K562 (cell line): ENCODE measurements around the gene PRDM8. TPM values are rescaled to one million over a fixed set of nuclear protein-coding genes. Genes with fewer than 3 reads are reported as not detected.

Source experiments
- ATAC-seq: fragments of 200-7000 bp; cut with Tn5 transposase; 3 replicates; pipeline ENCODE4 v1.9.1; 2020; ENCODE audit warnings: moderate library complexity
- BruUV-seq: library from RNA; stranded (reverse); fragments of 400-500 nt; replicated peaks from 2 replicates; lab custom pipeline; 2021; lab: Mats Ljungman, UMichigan
- CTCF ChIA-PET: fragments of 300-600 bp; formaldehyde crosslinking; extraction: SDS; loops from one replicate; lab custom pipeline; 2021; ENCODE audit warnings: low intra/inter-chr PET ratio; lab: Yijun Ruan, JAX
- POLR2A ChIA-PET: fragments of 300-600, 350-650 bp; sonication (Branson Sonifier 250); formaldehyde crosslinking; extraction: SDS; loops from one replicate; lab custom pipeline; 2021; ENCODE audit warnings: antibody characterized with exemption, inconsistent platforms; lab: Yijun Ruan, JAX
- DNase-seq, 4 experiments: peaks; one replicate each; pipeline versions ENCODE4 v3.0.0 to v3.0.0-alpha.2; 2011 to 2018; ENCODE audit warnings: low spot score in 3 of 4, mixed read lengths in 3 of 4; ENCODE audit errors: extremely low read depth in 1 of 4
- FAIRE-seq: peaks from 2 replicates; lab custom pipeline; 2011; peaks lifted over from hg19 to GRCh38; lab: Jason Lieb, UNC
- H2AFZ ChIP-seq: 2 replicates; pipeline ENCODE4 v1.6.0; 2011; ENCODE audit warnings: low read depth, low read length, control low read depth, inconsistent platforms
- H3K27ac ChIP-seq: fragments of 200-600 bp; 3 replicates; pipeline ENCODE4 v1.8.0; 2011; ENCODE audit warnings: low read depth, mild to moderate bottlenecking, control low read depth, inconsistent platforms, low read length, moderate library complexity, mixed read lengths; ENCODE audit errors: extremely low read depth
- H3K27me3 ChIP-seq, 2 experiments: fragments of 300-600 bp in 1 of 2; 2 replicates in 1 of 2; 3 replicates in 1 of 2; pipeline versions ENCODE4 v1.6.0 to v1.8.0; 2011; ENCODE audit warnings: inconsistent platforms in 2 of 2, low read length in 2 of 2, mild to moderate bottlenecking in 1 of 2, mixed read lengths in 1 of 2, moderate library complexity in 1 of 2; ENCODE audit not compliant: control insufficient read depth in 2 of 2, insufficient read depth in 2 of 2
- H3K36me3 ChIP-seq: fragments of 300-600 bp; 3 replicates; pipeline ENCODE4 v1.8.0; 2011; ENCODE audit warnings: mild to moderate bottlenecking, low read length, inconsistent platforms; ENCODE audit not compliant: control insufficient read depth, insufficient read depth
- H3K4me1 ChIP-seq, 2 experiments: fragments of 200-600 bp in 1 of 2; replicated peaks in 1 of 2; 2 replicates in 1 of 2; 3 replicates in 1 of 2; pipeline versions ENCODE4 v1.5.1 to v1.8.0; 2011; ENCODE audit warnings: inconsistent platforms in 2 of 2, low read length in 2 of 2, mild to moderate bottlenecking in 1 of 2, mixed read lengths in 1 of 2, moderate library complexity in 1 of 2; ENCODE audit not compliant: control insufficient read depth in 2 of 2, insufficient read depth in 2 of 2
- H3K4me2 ChIP-seq: 2 replicates; pipeline ENCODE4 v1.6.1; 2011; ENCODE audit warnings: low read length, control low read depth, inconsistent platforms, mixed read lengths; ENCODE audit not compliant: insufficient read depth
- H3K4me3 ChIP-seq: fragments of 200-600 bp; sonication (generic), shearing (Covaris generic); 2 replicates; pipeline ENCODE4 v1.5.1; 2016; ENCODE audit warnings: control low read depth, inconsistent platforms
- H3K79me2 ChIP-seq: fragments of 200-600 bp; 3 replicates; pipeline ENCODE4 v1.8.0; 2011; ENCODE audit warnings: low read length, inconsistent platforms; ENCODE audit not compliant: control insufficient read depth, insufficient read depth
- H3K9ac ChIP-seq, 2 experiments: 2 replicates each; pipeline versions ENCODE4 v1.6.0 to v1.6.1; 2011; ENCODE audit warnings: low read depth in 2 of 2, low read length in 2 of 2, control low read depth in 1 of 2, inconsistent platforms in 1 of 2, mild to moderate bottlenecking in 1 of 2, mixed read lengths in 1 of 2; ENCODE audit not compliant: insufficient read depth in 1 of 2
- H3K9me1 ChIP-seq: one replicate; pipeline ENCODE4 v1.6.0; 2011; ENCODE audit warnings: inconsistent platforms, mild to moderate bottlenecking, low read length, moderate library complexity; ENCODE audit not compliant: control insufficient read depth, insufficient read depth
- H3K9me3 ChIP-seq: replicated peaks from 2 replicates; pipeline ENCODE4 v1.5.1; 2011; ENCODE audit warnings: low read depth, low read length, inconsistent platforms; ENCODE audit not compliant: control insufficient read depth, insufficient read depth
- H4K20me1 ChIP-seq: replicated peaks from 2 replicates; pipeline ENCODE4 v1.6.1; 2011; ENCODE audit warnings: low read length, inconsistent platforms, mixed read lengths; ENCODE audit not compliant: control insufficient read depth, insufficient read depth
- ARNT ChIP-seq, 2 experiments: fragments of 450-650 bp; IDR thresholded peaks; 2 replicates each; pipeline ENCODE4 v1.6.1; 2016; ENCODE audit warnings: mild to moderate bottlenecking in 1 of 2
- DPF2 ChIP-seq: fragments of 450-650 bp; IDR thresholded peaks from 2 replicates; pipeline ENCODE4 v1.6.1; 2016
- EP300 ChIP-seq: IDR thresholded peaks from 2 replicates; pipeline ENCODE4 v1.6.1; 2012; ENCODE audit warnings: low read length, improper control_type of control experiment
- EWSR1 ChIP-seq: fragments of 450-650 bp; IDR thresholded peaks from 2 replicates; pipeline ENCODE4 v1.6.1; 2018; ENCODE audit warnings: borderline replicate concordance, mild to moderate bottlenecking, low read depth, moderate library complexity; ENCODE audit not compliant: partially characterized antibody
- HDAC1 ChIP-seq, 2 experiments: fragments of 450-650 bp; IDR thresholded peaks; 2 replicates each; pipeline ENCODE4 v1.6.1; 2016 to 2017; ENCODE audit warnings: inconsistent platforms in 1 of 2, mild to moderate bottlenecking in 1 of 2, moderate library complexity in 1 of 2
- HNRNPH1 ChIP-seq: fragments of 200-400 bp; formaldehyde crosslinking; optimal IDR thresholded peaks from 2 replicates; pipeline ENCODE3; 2017; ENCODE audit warnings: low read depth, mild to moderate bottlenecking, low read length, moderate library complexity
- KLF13 ChIP-seq: fragments of 450-650 bp; IDR thresholded peaks from 2 replicates; pipeline ENCODE4 v1.6.1; 2016; ENCODE audit warnings: missing genetic modification characterization, low read depth, mild to moderate bottlenecking, missing compliant biosample characterization, moderate library complexity, borderline replicate concordance
- MBD2 ChIP-seq: sonication (generic); IDR thresholded peaks from 2 replicates; pipeline ENCODE4 v1.6.1; 2016; ENCODE audit warnings: low read depth, borderline replicate concordance
- MECOM ChIP-seq: fragments of 250-450 bp; sonication (Bioruptor Pico); IDR thresholded peaks from 2 replicates; pipeline ENCODE4 v1.8.0; 2022; ENCODE audit warnings: inconsistent platforms
- MTA1 ChIP-seq: fragments of 450-650 bp; IDR thresholded peaks from 2 replicates; pipeline ENCODE4 v1.6.1; 2017; ENCODE audit warnings: borderline replicate concordance
- NFE2 ChIP-seq: IDR thresholded peaks from 2 replicates; pipeline ENCODE4 v1.6.1; 2014; ENCODE audit warnings: antibody characterized with exemption, low read depth
- NFXL1 ChIP-seq: fragments of 450-650 bp; formaldehyde crosslinking; IDR thresholded peaks from 2 replicates; pipeline ENCODE4 v1.4.0; 2021; ENCODE audit warnings: mild to moderate bottlenecking
- PATZ1 ChIP-seq: fragments of 250-450 bp; sonication (Bioruptor Pico); IDR thresholded peaks from 2 replicates; pipeline ENCODE4 v1.5.0; 2020; ENCODE audit warnings: mild to moderate bottlenecking, borderline replicate concordance
- TAF9B ChIP-seq: fragments of 450-650 bp; IDR thresholded peaks from 2 replicates; pipeline ENCODE4 v1.6.1; 2018; ENCODE audit warnings: mild to moderate bottlenecking; ENCODE audit not compliant: partially characterized antibody
- TBL1XR1 ChIP-seq, 2 experiments: IDR thresholded peaks; 2 replicates each; pipeline ENCODE4 v1.6.1; 2012; ENCODE audit warnings: improper control_type of control experiment in 2 of 2, low read length in 2 of 2, mild to moderate bottlenecking in 1 of 2
- XRCC3 ChIP-seq: fragments of 450-650 bp; IDR thresholded peaks from 2 replicates; pipeline ENCODE4 v1.6.1; 2017; ENCODE audit warnings: mild to moderate bottlenecking, moderate library complexity
- ZBED1 ChIP-seq: IDR thresholded peaks from 2 replicates; pipeline ENCODE4 v1.6.1; 2014
- ZFP36 ChIP-seq: fragments of 150-350 bp; IDR thresholded peaks from 2 replicates; pipeline ENCODE4 v1.6.1; 2018; ENCODE audit warnings: low read length, low read depth; ENCODE audit not compliant: partially characterized antibody
- ZNF217 ChIP-seq: sonication (generic); formaldehyde crosslinking; IDR thresholded peaks from 2 replicates; pipeline ENCODE4 v1.8.0; 2022; ENCODE audit warnings: mild to moderate bottlenecking, missing genetic modification reagents
- WGBS: fragments of 100-300 bp; shearing (Covaris generic); methylation state at CpG from one replicate; pipeline ENCODE4 v1.1.6; 2016; ENCODE audit warnings: low coverage, mixed read lengths; ENCODE audit not compliant: insufficient coverage; ENCODE audit errors: missing lambda C conversion rate; 5-methylcytosine and 5-hydroxymethylcytosine counted together
- in situ Hi-C: fragments of 300-500 bp; cut with MboI; formaldehyde crosslinking; loops from 4 replicates; pipeline ENCODE4 v1.15.0; 2018; ENCODE audit warnings: inconsistent platforms, mixed read lengths
- intact Hi-C: fragments of 100-400 bp; cut with micrococcal nuclease; formaldehyde crosslinking; loops from 2 replicates; pipeline ENCODE4 v1.14.2; 2022
- polyA plus RNA-seq, 8 experiments: library from polyadenylated mRNA; depleted of rRNA in 4 of 8; stranded (reverse) in 5 of 8; unstranded in 3 of 8; fragments of >200 nt; fragmentation: Nextera tagmentation in 2 of 8; fragmentation: Illumina TruSeq in 1 of 8; extraction: Ambion mirVana in 2 of 8; extraction: Trizol in 1 of 8; gene quantifications; 2 replicates each; pipeline versions ENCODE4 v1.2.1 to v1.2.3, GENCODE V29; 2011 to 2014; ENCODE audit warnings: inconsistent platforms in 1 of 8, missing spikeins in 1 of 8
- total RNA-seq, 7 experiments: library from RNA; depleted of rRNA in 6 of 7; stranded (reverse); fragments of >200 nt in 6 of 7; fragmentation: Illumina TruSeq in 2 of 7; extraction: Trizol in 2 of 7; gene quantifications; 2 replicates each; pipeline versions ENCODE4 v1.2.1 to v1.2.3, GENCODE V29; 2011 to 2021; ENCODE audit warnings: low replicate concordance in 1 of 7

PRDM8 gene
- total and polyA plus RNA-seq, 9 of the 15 experiments (the other 6 are each of a cell fraction or from before 2014, with no cell fraction given): 0.40 TPM; not detected in 8

GRCh38 chr4:80253510-80253909 lies 56.2 kb downstream of the PRDM8 start:
- WGBS: 2% methylated on average over 4 of the region's 4 CpGs
- H3K36me3 ChIP-seq: no peaks in the 10 kb centered on the region
- H3K79me2 ChIP-seq: no peaks in the 10 kb centered on the region
- H4K20me1 ChIP-seq: no peaks in the 10 kb centered on the region
- peaks cover 0 to 28% of the 10 kb centered on the region in 2 experiments; a peak in 3 of 5 replicates for H3K4me1 ChIP-seq
- intact Hi-C loops: no loop called here
- H3K27ac ChIP-seq: peak overlapping the region; percentile 56
- no peak overlapping the region for H3K4me3 ChIP-seq
- peak; percentile 99 for FAIRE-seq
- no peaks in the 10 kb centered on the region for H3K9me3 ChIP-seq
- no peaks in the 10 kb centered on the region for H3K27me3 ChIP-seq
- H3K9me1 ChIP-seq: no peaks in the 10 kb centered on the region
- H3K9ac ChIP-seq: peak overlapping the region in 1 of 2 experiments; percentile 27; a peak in 2 of 4 replicates
- no TSS peak for BruUV-seq
- in situ Hi-C loops: no loop called here
- peak overlapping the region; percentile 88 for H2AFZ ChIP-seq
- POLR2A ChIA-PET: interaction anchor here (1.0 kb wide), 1 partner anchor 12 kb away, joined by 5 read pairs; no protein-coding TSS in a partner anchor
- ATAC-seq: peak; percentile 98
- DNase-seq: peak; percentile 34 to 93 (median 66)
- peak overlapping the region; percentile 40 for H3K4me2 ChIP-seq
- CTCF ChIA-PET: no interaction called here
- TF ChIP-seq TBL1XR1 (IDR thresholded peaks at IDR 0.05; ENCODE audit: low read length in 2 of 2) (peak; percentile 52 to 82; a peak in 3 of 4 replicates), XRCC3 (no peak), HDAC1 (IDR thresholded peaks at IDR 0.05) (peak in 1 of 2 experiments; percentile 89; a peak in 2 of 4 replicates), KLF13 (no peak), TAF9B (peak; percentile 59), EWSR1 (no peak), MECOM (CRISPR knock-in tag) (no peak), NFXL1 (no peak), MTA1 (peak; percentile 80), HNRNPH1 (no peak), ZBED1 (peak; percentile 89; the same call in 1 of the 2 replicates), PATZ1 (no peak), DPF2 (peak; percentile 96), NFE2 (peak; percentile 75), MBD2 (peak; percentile 72), ARNT (IDR thresholded peaks at IDR 0.05) (peak; percentile 70 to 90; a peak in 3 of 4 replicates), ZFP36 (peak; percentile 94), ZNF217 (no peak), EP300 (peak; percentile 96)
